Stomach (tissue), 4 donors: ENCODE measurements around the gene PRR20E.
"Not testable (repeated sequence)": the region's sequence is repeated elsewhere in the genome, so short reads cannot be mapped to it uniquely, and the experiment has no call there.

Experiments used
- POLR2A ChIP-seq, 4 donors: fragments of 450-650 bp; IDR thresholded peaks; one replicate each; pipeline ENCODE4 v1.6.1; 2016; ENCODE audit warnings: antibody characterized with exemption in 4 of 4, control low read depth in 2 of 4, mild to moderate bottlenecking in 1 of 4, moderate library complexity in 1 of 4
- TF ChIP-seq, protein P1 (sequence below), 7 experiments: fragments of 450-650 bp in 4 of 7; fragments of 200-600 bp in 3 of 7; sonication (generic) in 3 of 7; IDR thresholded peaks; one replicate each; pipeline ENCODE4 v1.5.1; 2016 to 2019; ENCODE audit warnings: antibody characterized with exemption in 7 of 7, control low read depth in 2 of 7, mild to moderate bottlenecking in 1 of 7

DNA sequence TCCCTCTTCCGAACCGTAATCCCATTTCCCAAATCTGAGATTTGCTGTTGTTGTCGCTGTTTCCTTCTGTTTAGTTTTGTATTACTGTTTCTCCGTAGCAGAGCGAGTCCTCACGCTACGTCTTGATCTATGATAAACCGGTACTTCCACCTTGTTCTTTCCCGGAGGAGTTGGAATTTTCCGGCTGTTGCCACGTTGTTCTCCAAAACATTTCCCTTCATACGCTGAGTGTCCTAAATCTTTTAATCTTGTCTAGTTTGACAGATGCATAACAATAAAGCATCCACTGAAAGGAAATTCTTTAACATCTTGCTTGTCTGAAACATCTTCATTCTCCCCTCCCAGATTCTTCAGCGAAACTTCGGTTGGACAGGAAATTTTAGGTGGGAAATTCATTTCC lies 18.9 kb upstream of the PRR20E start:
- TF ChIP-seq, protein P1, sequence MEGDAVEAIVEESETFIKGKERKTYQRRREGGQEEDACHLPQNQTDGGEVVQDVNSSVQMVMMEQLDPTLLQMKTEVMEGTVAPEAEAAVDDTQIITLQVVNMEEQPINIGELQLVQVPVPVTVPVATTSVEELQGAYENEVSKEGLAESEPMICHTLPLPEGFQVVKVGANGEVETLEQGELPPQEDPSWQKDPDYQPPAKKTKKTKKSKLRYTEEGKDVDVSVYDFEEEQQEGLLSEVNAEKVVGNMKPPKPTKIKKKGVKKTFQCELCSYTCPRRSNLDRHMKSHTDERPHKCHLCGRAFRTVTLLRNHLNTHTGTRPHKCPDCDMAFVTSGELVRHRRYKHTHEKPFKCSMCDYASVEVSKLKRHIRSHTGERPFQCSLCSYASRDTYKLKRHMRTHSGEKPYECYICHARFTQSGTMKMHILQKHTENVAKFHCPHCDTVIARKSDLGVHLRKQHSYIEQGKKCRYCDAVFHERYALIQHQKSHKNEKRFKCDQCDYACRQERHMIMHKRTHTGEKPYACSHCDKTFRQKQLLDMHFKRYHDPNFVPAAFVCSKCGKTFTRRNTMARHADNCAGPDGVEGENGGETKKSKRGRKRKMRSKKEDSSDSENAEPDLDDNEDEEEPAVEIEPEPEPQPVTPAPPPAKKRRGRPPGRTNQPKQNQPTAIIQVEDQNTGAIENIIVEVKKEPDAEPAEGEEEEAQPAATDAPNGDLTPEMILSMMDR (IDR thresholded peaks at IDR 0.05) = not testable (repeated sequence)
- TF ChIP-seq POLR2A (IDR thresholded peaks at IDR 0.05) = not testable (repeated sequence)
